HepG2 (cell line): ENCODE results near the gene RSL1D1. TPM values are rescaled to one million over a fixed set of nuclear protein-coding genes. Genes with fewer than 3 reads are reported as not detected.

Experiments
- ELF4 ChIP-seq: sonication (generic); formaldehyde crosslinking; IDR thresholded peaks from 2 replicates; pipeline ENCODE4 v1.5.0; 2020; ENCODE audit warnings: missing genetic modification reagents, mild to moderate bottlenecking, moderate library complexity, borderline replicate concordance
- FOXC1 ChIP-seq: sonication (generic); formaldehyde crosslinking; IDR thresholded peaks from 2 replicates; pipeline ENCODE4 v1.8.0; 2022; ENCODE audit warnings: mild to moderate bottlenecking, missing genetic modification reagents, borderline replicate concordance
- HNF4A ChIP-seq: sonication (generic); formaldehyde crosslinking; IDR thresholded peaks from 2 replicates; pipeline ENCODE4 v1.4.0; 2020; ENCODE audit warnings: missing genetic modification reagents
- HNRNPH1 ChIP-seq: fragments of 200-400 bp; formaldehyde crosslinking; optimal IDR thresholded peaks from 2 replicates; pipeline ENCODE3; 2017; ENCODE audit warnings: mild to moderate bottlenecking, low read depth, low read length
- HOXA7 ChIP-seq: sonication (generic); formaldehyde crosslinking; IDR thresholded peaks from 2 replicates; pipeline ENCODE4 v1.8.1; 2022; ENCODE audit warnings: mild to moderate bottlenecking, missing genetic modification reagents, moderate library complexity
- MAX ChIP-seq: IDR thresholded peaks from 2 replicates; pipeline ENCODE4 v1.6.1; 2012; ENCODE audit warnings: inconsistent platforms
- MBD4 ChIP-seq: IDR thresholded peaks from 2 replicates; pipeline ENCODE4 v1.6.1; 2012; ENCODE audit warnings: low read length, inconsistent platforms, borderline replicate concordance
- POGK ChIP-seq: sonication (generic); formaldehyde crosslinking; conservative IDR thresholded peaks from 2 replicates; pipeline ENCODE4 v1.8.0; 2022; ENCODE audit warnings: mild to moderate bottlenecking, moderate library complexity, missing genetic modification reagents
- RARG ChIP-seq: sonication (generic); formaldehyde crosslinking; IDR thresholded peaks from 2 replicates; pipeline ENCODE4 v1.4.0; 2020; ENCODE audit warnings: low read depth, mild to moderate bottlenecking, missing genetic modification reagents
- SNRNP70 ChIP-seq: fragments of 200-400 bp; formaldehyde crosslinking; IDR thresholded peaks from 2 replicates; pipeline ENCODE4 v1.6.1; 2017; ENCODE audit warnings: mild to moderate bottlenecking, low read depth, low read length, moderate library complexity
- SUZ12 ChIP-seq: fragments of 150-350 bp; IDR thresholded peaks from 2 replicates; pipeline ENCODE4 v1.6.1; 2014; ENCODE audit warnings: low read depth, low read length
- TCF7L2 ChIP-seq: IDR thresholded peaks from 2 replicates; pipeline ENCODE4 v1.6.1; 2011; ENCODE audit warnings: mild to moderate bottlenecking, low read depth, low read length, moderate library complexity
- ZMAT3 ChIP-seq: sonication (generic); formaldehyde crosslinking; conservative IDR thresholded peaks from 2 replicates; pipeline ENCODE4 v1.7.0; 2021; ENCODE audit warnings: missing genetic modification reagents
- ZNF124 ChIP-seq: sonication (generic); formaldehyde crosslinking; IDR thresholded peaks from 2 replicates; pipeline ENCODE4 v1.4.0; 2020; ENCODE audit warnings: missing genetic modification reagents
- ZNF343 ChIP-seq: sonication (generic); formaldehyde crosslinking; IDR thresholded peaks from 2 replicates; pipeline ENCODE4 v1.4.0; 2020; ENCODE audit warnings: mild to moderate bottlenecking, missing genetic modification reagents
- ZNF407 ChIP-seq: sonication (generic); formaldehyde crosslinking; IDR thresholded peaks from one replicate; pipeline ENCODE4 v1.5.1; 2020; ENCODE audit warnings: mild to moderate bottlenecking, missing genetic modification reagents; ENCODE audit errors: not compliant biosample characterization
- ZNF652 ChIP-seq: IDR thresholded peaks from 2 replicates; pipeline ENCODE4 v1.6.1; 2016; ENCODE audit warnings: low read depth, borderline replicate concordance
- ZNF724P ChIP-seq: sonication (generic); formaldehyde crosslinking; IDR thresholded peaks from 2 replicates; pipeline ENCODE4 v1.8.0; 2022; ENCODE audit warnings: missing genetic modification reagents, borderline replicate concordance
- polyA plus RNA-seq, 8 experiments: library from polyadenylated mRNA; depleted of rRNA in 3 of 8; stranded (reverse) in 7 of 8; unstranded in 1 of 8; fragments of >200 nt; fragmentation: Illumina TruSeq in 4 of 8; extraction: Trizol in 4 of 8; gene quantifications; 2 replicates each; pipeline versions ENCODE4 v1.2.1 to v1.2.3, GENCODE V29; 2011 to 2016; ENCODE audit warnings: low read depth in 4 of 8, missing spikeins in 1 of 8, mixed read lengths in 1 of 8; ENCODE audit not compliant: insufficient read depth in 1 of 8
- total RNA-seq, 5 experiments: library from RNA; depleted of rRNA; stranded (reverse); fragments of >200 nt; fragmentation: Illumina TruSeq; extraction: Trizol; gene quantifications; 2 replicates each; pipeline ENCODE4 v1.2.3, GENCODE V29; 2016; ENCODE audit warnings: low read depth in 1 of 5

RSL1D1 gene
- total and polyA plus RNA-seq, 2 of the 13 experiments (the other 11 are each of a cell fraction or from before 2014, with no cell fraction given) = 187 to 343 TPM

- TF ChIP-seq POGK (CRISPR knock-in tag) (peak; percentile 96), SNRNP70 (no peak), RARG (CRISPR knock-in tag) (peak; percentile 92; the same call in 1 of the 2 replicates), SUZ12 (no peak), ELF4 (CRISPR knock-in tag) (peak; percentile 90), ZNF343 (peak; percentile 96), ZNF407 (CRISPR knock-in tag) (peak; percentile 88), HOXA7 (CRISPR knock-in tag) (no peak), ZNF724P (CRISPR knock-in tag) (peak; percentile 95), HNF4A (CRISPR knock-in tag) (no peak; the same call in 1 of the 2 replicates), TCF7L2 (no peak), ZNF652 (no peak; the same call in 1 of the 2 replicates), HNRNPH1 (no peak), FOXC1 (CRISPR knock-in tag) (peak; percentile 82), ZNF124 (peak; percentile 95), ZMAT3 (CRISPR knock-in tag) (peak; percentile 95), MAX (peak; percentile 99), MBD4 (no peak)
Measured at GRCh38 chr16:11851294-11852091, at the start of gene RSL1D1 (continued).
